Measurements from ENCODE around the gene STXBP6. TPM values are rescaled to one million over a fixed set of nuclear protein-coding genes. Genes with fewer than 3 reads are reported as not detected.

Gene STXBP6
- total RNA-seq, 1 experiment from 2014 or later, result 32.2 TPM

GRCh38 chr14:24976602-24977001, 73.3 kb downstream of the STXBP6 start:
- Mint-ChIP-seq H3K27me3 (ENCODE audit: insufficient read depth, unreplicated experiment) (no peaks in the 10 kb centered on the region), H3K27ac (ENCODE audit: unreplicated experiment) (no peak overlapping the region), H3K4me3 (ENCODE audit: unreplicated experiment) (no peak overlapping the region), H3K4me1 (ENCODE audit: low read depth, unreplicated experiment) (peaks cover 38% of the 10 kb centered on the region), H3K36me3 (ENCODE audit: insufficient read depth, unreplicated experiment) (peaks cover 13% of the 10 kb centered on the region), H3K9me3 (ENCODE audit: unreplicated experiment) (no peaks in the 10 kb centered on the region)
- no peak overlapping the region for H3K4me3 ChIP-seq (ENCODE audit: low read depth, low read length)
- no peak for TF ChIP-seq CTCF (IDR thresholded peaks at IDR 0.05; ENCODE audit: insufficient read depth in 1 of 2, low read depth in 1 of 2, low read length in 1 of 2, severe bottlenecking in 1 of 2, unreplicated experiment in 1 of 2)
- H3K4me1 ChIP-seq, result peaks cover 61% of the 10 kb centered on the region
- H3K9me3 ChIP-seq, result no peaks in the 10 kb centered on the region
- BruUV-seq (replicated peaks), result no TSS peak
- CTCF ChIA-PET, result no interaction called here
- H3K27me3 ChIP-seq (replicated peaks; ENCODE audit: control insufficient read depth, insufficient read depth, low read length), result no peaks in the 10 kb centered on the region
- POLR2A ChIA-PET, result no interaction called here
- no peak for DNase-seq
- intact Hi-C loops (cut with micrococcal nuclease; ENCODE audit: unreplicated experiment), result no loop called here
- no peaks in the 10 kb centered on the region for H3K36me3 ChIP-seq (ENCODE audit: control insufficient read depth, insufficient read depth, low read length)

GRCh38 chr14:24975393-24975792, 74.6 kb downstream of the STXBP6 start:
- no peak for DNase-seq
- CTCF ChIA-PET, result no interaction called here
- Mint-ChIP-seq H3K27me3 (ENCODE audit: insufficient read depth, unreplicated experiment) (no peaks in the 10 kb centered on the region), H3K4me1 (ENCODE audit: low read depth, unreplicated experiment) (peaks cover 34% of the 10 kb centered on the region), H3K27ac (ENCODE audit: unreplicated experiment) (no peak overlapping the region), H3K36me3 (ENCODE audit: insufficient read depth, unreplicated experiment) (peaks cover 13% of the 10 kb centered on the region), H3K9me3 (ENCODE audit: unreplicated experiment) (no peaks in the 10 kb centered on the region), H3K4me3 (ENCODE audit: unreplicated experiment) (no peak overlapping the region)
- intact Hi-C loops (cut with micrococcal nuclease; ENCODE audit: unreplicated experiment), result no loop called here
- Histone ChIP-seq H3K9me3 (no peaks in the 10 kb centered on the region), H3K36me3 (ENCODE audit: control insufficient read depth, insufficient read depth, low read length) (no peaks in the 10 kb centered on the region), H3K27me3 (replicated peaks; ENCODE audit: control insufficient read depth, insufficient read depth, low read length) (no peaks in the 10 kb centered on the region), H3K4me3 (ENCODE audit: low read depth, low read length) (no peak overlapping the region), H3K4me1 (peaks cover 49% of the 10 kb centered on the region)
- TF ChIP-seq CTCF (IDR thresholded peaks at IDR 0.05; ENCODE audit: insufficient read depth in 1 of 2, low read depth in 1 of 2, low read length in 1 of 2, severe bottlenecking in 1 of 2, unreplicated experiment in 1 of 2), result no peak
- no TSS peak for BruUV-seq (replicated peaks)
- POLR2A ChIA-PET, result no interaction called here

- peaks cover 43% of the 10 kb centered on the region for H3K4me1 ChIP-seq
- Mint-ChIP-seq H3K4me3 (ENCODE audit: unreplicated experiment) (no peak overlapping the region), H3K27ac (ENCODE audit: unreplicated experiment) (no peak overlapping the region), H3K9me3 (ENCODE audit: unreplicated experiment) (no peaks in the 10 kb centered on the region), H3K36me3 (ENCODE audit: insufficient read depth, unreplicated experiment) (peaks cover 12% of the 10 kb centered on the region), H3K4me1 (ENCODE audit: low read depth, unreplicated experiment) (peaks cover 30% of the 10 kb centered on the region), H3K27me3 (ENCODE audit: insufficient read depth, unreplicated experiment) (no peaks in the 10 kb centered on the region)
- H3K9me3 ChIP-seq, result no peaks in the 10 kb centered on the region
- no peaks in the 10 kb centered on the region for H3K27me3 ChIP-seq (replicated peaks; ENCODE audit: control insufficient read depth, insufficient read depth, low read length)
- intact Hi-C loops (cut with micrococcal nuclease; ENCODE audit: unreplicated experiment), result no loop called here
- CTCF ChIA-PET, result no interaction called here
- no peaks in the 10 kb centered on the region for H3K36me3 ChIP-seq (ENCODE audit: control insufficient read depth, insufficient read depth, low read length)
- no TSS peak for BruUV-seq (replicated peaks)
- no peak overlapping the region for H3K4me3 ChIP-seq (ENCODE audit: low read depth, low read length)
- POLR2A ChIA-PET, result no interaction called here
- no peak for DNase-seq
- TF ChIP-seq CTCF (IDR thresholded peaks at IDR 0.05; ENCODE audit: insufficient read depth in 1 of 2, low read depth in 1 of 2, low read length in 1 of 2, severe bottlenecking in 1 of 2, unreplicated experiment in 1 of 2), result no peak
These were observed 75.2 kb downstream of the STXBP6 start for GRCh38 chr14:24974591-24975374.

Measured in Caco-2 (cell line).